MM.1S (cell line): ENCODE data around the gene SIRT2.

Source experiments
- EZH2 ChIP-seq: fragments of 300-600 bp; sonication (generic); optimal IDR thresholded peaks from 2 replicates; pipeline ENCODE3; 2017; ENCODE audit warnings: low read depth, mild to moderate bottlenecking, antibody characterized with exemption, low read length, mixed read lengths
- EZH2phosphoT487 ChIP-seq: fragments of 300-600 bp; sonication (generic); IDR thresholded peaks from 2 replicates; pipeline ENCODE4 v1.6.1; 2018; ENCODE audit warnings: antibody characterized with exemption, low read length
- TF ChIP-seq, protein P1 (sequence below): fragments of 300-600 bp; sonication (generic); IDR thresholded peaks from 2 replicates; pipeline ENCODE4 v1.5.1; 2016; ENCODE audit warnings: antibody characterized with exemption, low read length, mixed read lengths

DNA sequence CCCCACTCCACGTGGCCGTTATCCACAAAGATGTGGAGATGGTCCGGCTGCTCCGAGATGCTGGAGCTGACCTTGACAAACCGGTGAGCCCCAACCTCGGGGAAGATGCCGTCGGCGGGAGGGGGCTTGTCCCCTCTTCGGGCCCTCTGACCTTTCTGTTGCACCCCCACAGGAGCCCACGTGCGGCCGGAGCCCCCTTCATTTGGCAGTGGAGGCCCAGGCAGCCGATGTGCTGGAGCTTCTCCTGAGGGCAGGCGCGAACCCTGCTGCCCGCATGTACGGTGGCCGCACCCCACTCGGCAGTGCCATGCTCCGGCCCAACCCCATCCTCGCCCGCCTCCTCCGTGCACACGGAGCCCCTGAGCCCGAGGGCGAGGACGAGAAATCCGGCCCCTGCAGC lies 7.8 kb upstream of the SIRT2 start:
- TF ChIP-seq EZH2 (no peak), EZH2phosphoT487 (no peak)
- TF ChIP-seq, protein P1, sequence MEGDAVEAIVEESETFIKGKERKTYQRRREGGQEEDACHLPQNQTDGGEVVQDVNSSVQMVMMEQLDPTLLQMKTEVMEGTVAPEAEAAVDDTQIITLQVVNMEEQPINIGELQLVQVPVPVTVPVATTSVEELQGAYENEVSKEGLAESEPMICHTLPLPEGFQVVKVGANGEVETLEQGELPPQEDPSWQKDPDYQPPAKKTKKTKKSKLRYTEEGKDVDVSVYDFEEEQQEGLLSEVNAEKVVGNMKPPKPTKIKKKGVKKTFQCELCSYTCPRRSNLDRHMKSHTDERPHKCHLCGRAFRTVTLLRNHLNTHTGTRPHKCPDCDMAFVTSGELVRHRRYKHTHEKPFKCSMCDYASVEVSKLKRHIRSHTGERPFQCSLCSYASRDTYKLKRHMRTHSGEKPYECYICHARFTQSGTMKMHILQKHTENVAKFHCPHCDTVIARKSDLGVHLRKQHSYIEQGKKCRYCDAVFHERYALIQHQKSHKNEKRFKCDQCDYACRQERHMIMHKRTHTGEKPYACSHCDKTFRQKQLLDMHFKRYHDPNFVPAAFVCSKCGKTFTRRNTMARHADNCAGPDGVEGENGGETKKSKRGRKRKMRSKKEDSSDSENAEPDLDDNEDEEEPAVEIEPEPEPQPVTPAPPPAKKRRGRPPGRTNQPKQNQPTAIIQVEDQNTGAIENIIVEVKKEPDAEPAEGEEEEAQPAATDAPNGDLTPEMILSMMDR = no peak
